Measurements from ENCODE around the gene DENND5B. TPM values are rescaled to one million over a fixed set of nuclear protein-coding genes. Genes with fewer than 3 reads are reported as not detected.

DENND5B gene
- 30.1 and 32.0 TPM in 2 replicates for polyA plus RNA-seq

DNA sequence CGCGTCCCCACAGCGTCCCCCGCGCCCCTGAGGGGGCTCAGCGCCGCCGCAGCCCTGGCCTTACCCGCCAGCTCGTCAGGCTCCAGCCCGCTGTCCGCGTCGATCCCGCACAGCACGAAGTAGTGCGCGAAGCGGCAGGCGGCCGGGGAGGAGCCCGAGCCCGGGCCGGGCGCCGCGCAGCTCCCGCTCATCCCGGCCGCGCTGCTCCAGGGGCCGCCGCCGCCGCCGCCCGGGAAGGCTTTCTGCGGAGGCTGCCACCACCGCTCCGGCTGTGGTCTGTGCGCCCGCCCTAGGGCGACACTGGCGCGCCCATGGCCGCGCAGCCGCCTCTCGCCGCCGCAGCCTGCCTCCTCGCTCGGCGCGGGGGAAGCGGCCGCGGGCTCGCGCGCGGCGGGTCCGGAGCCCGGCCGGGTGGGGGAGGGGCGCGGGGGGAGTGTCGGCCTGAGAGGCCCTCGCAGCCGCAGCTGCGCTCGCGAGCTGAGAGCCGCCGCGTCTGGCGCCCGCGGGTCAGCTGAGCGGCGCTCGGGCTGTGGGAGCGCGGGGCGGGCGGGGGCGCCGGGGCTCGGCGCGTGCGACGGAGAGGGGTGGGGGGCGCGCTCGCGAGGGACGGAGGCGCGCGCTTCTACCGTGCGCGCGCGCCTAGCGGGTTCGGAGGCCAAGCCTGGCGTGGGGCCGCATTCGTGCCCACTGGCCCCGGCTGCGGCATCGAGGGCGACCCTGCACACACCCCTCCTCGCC is at the start of gene DENND5B:
DENND5B (minus strand) TSS at position 495 of the 738 bp plus-strand sequence; CDS start at position 191, 304 bp downstream.

Other genes starting within 250 kb of the DENND5B start
- 5.5 and 6.2 TPM in 2 replicates for gene ETFBKMT, start 68.6 kb upstream of the DENND5B start, polyA plus RNA-seq
- 134 and 142 TPM in 2 replicates for gene AMN1, start 137.9 kb upstream of the DENND5B start, polyA plus RNA-seq

Measured in Purkinje cell (primary cell).